HepG2 (cell line): ENCODE data around the gene LYPD8. TPM values are rescaled to one million over a fixed set of nuclear protein-coding genes. Genes with fewer than 3 reads are reported as not detected.

Experiments
- ARID4A ChIP-seq: sonication (generic); formaldehyde crosslinking; IDR thresholded peaks from 2 replicates; pipeline ENCODE4 v1.5.0; 2020; ENCODE audit warnings: mild to moderate bottlenecking, missing genetic modification reagents, borderline replicate concordance
- ASH2L ChIP-seq: fragments of 300-600, 200-600 bp; sonication (generic); IDR thresholded peaks from 2 replicates; pipeline ENCODE4 v1.7.0; 2017; ENCODE audit warnings: low read depth, mild to moderate bottlenecking, moderate library complexity, mixed read lengths, low read length; ENCODE audit not compliant: insufficient read length
- ATF2 ChIP-seq: sonication (generic); formaldehyde crosslinking; IDR thresholded peaks from 2 replicates; pipeline ENCODE4 v1.4.0; 2020; ENCODE audit warnings: missing genetic modification reagents
- CBFB ChIP-seq: sonication (generic); formaldehyde crosslinking; IDR thresholded peaks from 2 replicates; pipeline ENCODE4 v1.4.0; 2020; ENCODE audit warnings: missing genetic modification reagents
- ISL2 ChIP-seq: sonication (generic); formaldehyde crosslinking; IDR thresholded peaks from 2 replicates; pipeline ENCODE4 v1.5.0; 2020; ENCODE audit warnings: missing genetic modification reagents
- MEIS1 ChIP-seq: sonication (generic); formaldehyde crosslinking; IDR thresholded peaks from 2 replicates; pipeline ENCODE4 v1.9.0; 2021; ENCODE audit warnings: mild to moderate bottlenecking, missing genetic modification reagents, moderate library complexity, borderline replicate concordance
- NFYB ChIP-seq: sonication (generic); formaldehyde crosslinking; IDR thresholded peaks from 2 replicates; pipeline ENCODE4 v1.4.0; 2020; ENCODE audit warnings: missing genetic modification reagents
- PHF21A ChIP-seq: sonication (generic); formaldehyde crosslinking; IDR thresholded peaks from 2 replicates; pipeline ENCODE4 v1.5.0; 2020; ENCODE audit warnings: mild to moderate bottlenecking, missing genetic modification reagents
- RFXAP ChIP-seq: sonication (generic); formaldehyde crosslinking; IDR thresholded peaks from 2 replicates; pipeline ENCODE4 v1.4.0; 2020; ENCODE audit warnings: missing genetic modification reagents, borderline replicate concordance
- SALL1 ChIP-seq: sonication (generic); formaldehyde crosslinking; IDR thresholded peaks from 2 replicates; pipeline ENCODE4 v1.8.0; 2022; ENCODE audit warnings: mild to moderate bottlenecking, missing genetic modification reagents
- SNAPC4 ChIP-seq: sonication (generic); formaldehyde crosslinking; IDR thresholded peaks from 2 replicates; pipeline ENCODE4 v1.4.0; 2020; ENCODE audit warnings: mild to moderate bottlenecking, missing genetic modification reagents
- ZNF205 ChIP-seq: IDR thresholded peaks from 2 replicates; pipeline ENCODE4 v1.6.1; 2018; ENCODE audit warnings: missing biosample characterization, missing genetic modification reagents
- ZNF3 ChIP-seq: IDR thresholded peaks from 2 replicates; pipeline ENCODE4 v1.7.0; 2017; ENCODE audit warnings: inconsistent platforms
- ZNF343 ChIP-seq: sonication (generic); formaldehyde crosslinking; IDR thresholded peaks from 2 replicates; pipeline ENCODE4 v1.4.0; 2020; ENCODE audit warnings: mild to moderate bottlenecking, missing genetic modification reagents
- ZNF639 ChIP-seq: conservative IDR thresholded peaks from 2 replicates; pipeline ENCODE4 v1.6.1; 2018; ENCODE audit warnings: missing genetic modification reagents
- ZNF644 ChIP-seq: IDR thresholded peaks from 2 replicates; pipeline ENCODE4 v1.6.1; 2016; ENCODE audit warnings: low read depth
- ZNF780A ChIP-seq: sonication (generic); formaldehyde crosslinking; IDR thresholded peaks from 2 replicates; pipeline ENCODE4 v1.8.0; 2022; ENCODE audit warnings: mild to moderate bottlenecking, missing genetic modification reagents, moderate library complexity
- ZSCAN31 ChIP-seq: sonication (generic); formaldehyde crosslinking; IDR thresholded peaks from 2 replicates; pipeline ENCODE4 v1.5.0; 2020; ENCODE audit warnings: low read depth, mild to moderate bottlenecking, missing genetic modification reagents
- polyA plus RNA-seq, 8 experiments: library from polyadenylated mRNA; depleted of rRNA in 3 of 8; stranded (reverse) in 7 of 8; unstranded in 1 of 8; fragments of >200 nt; fragmentation: Illumina TruSeq in 4 of 8; extraction: Trizol in 4 of 8; gene quantifications; 2 replicates each; pipeline versions ENCODE4 v1.2.1 to v1.2.3, GENCODE V29; 2011 to 2016; ENCODE audit warnings: low read depth in 4 of 8, missing spikeins in 1 of 8, mixed read lengths in 1 of 8; ENCODE audit not compliant: insufficient read depth in 1 of 8
- total RNA-seq, 5 experiments: library from RNA; depleted of rRNA; stranded (reverse); fragments of >200 nt; fragmentation: Illumina TruSeq; extraction: Trizol; gene quantifications; 2 replicates each; pipeline ENCODE4 v1.2.3, GENCODE V29; 2016; ENCODE audit warnings: low read depth in 1 of 5

Gene LYPD8
- total and polyA plus RNA-seq, 2 of the 13 experiments (the other 11 are each of a cell fraction or from before 2014, with no cell fraction given) = not detected

GRCh38 chr1:248757784-248758195, 2.2 kb upstream of the LYPD8 start (continued):
- TF ChIP-seq ASH2L (peak; percentile 86), ZSCAN31 (CRISPR knock-in tag) (0 out of 2 replicates have a peak, but pooled peaks have one; percentile 20), PHF21A (CRISPR knock-in tag) (peak; percentile 61; the same call in 1 of the 2 replicates), ARID4A (0 out of 2 replicates have a peak, but pooled peaks have one; percentile 7), ZNF205 (CRISPR knock-in tag) (0 out of 2 replicates have a peak, but pooled peaks have one; percentile 27), ATF2 (CRISPR knock-in tag) (peak; percentile 34; the same call in 1 of the 2 replicates), ISL2 (CRISPR knock-in tag) (0 out of 2 replicates have a peak, but pooled peaks have one; percentile 44), SNAPC4 (no peak), RFXAP (CRISPR knock-in tag) (0 out of 2 replicates have a peak, but pooled peaks have one; percentile 27), ZNF780A (CRISPR knock-in tag) (no peak), SALL1 (peak; percentile 48; the same call in 1 of the 2 replicates), MEIS1 (CRISPR knock-in tag) (no peak), ZNF343 (CRISPR knock-in tag) (0 out of 2 replicates have a peak, but pooled peaks have one; percentile 41), NFYB (CRISPR knock-in tag) (0 out of 2 replicates have a peak, but pooled peaks have one; percentile 22), ZNF3 (CRISPR knock-in tag) (peak; percentile 76), CBFB (CRISPR knock-in tag) (peak; percentile 95), ZNF644 (peak; percentile 47; the same call in 1 of the 2 replicates), ZNF639 (CRISPR knock-in tag) (no peak)
